ENCODE results near the gene KIR3DL2.
"Not testable (repeated sequence)": the region's sequence is repeated elsewhere in the genome, so short reads cannot be mapped to it uniquely, and the experiment has no call there.

DNA sequence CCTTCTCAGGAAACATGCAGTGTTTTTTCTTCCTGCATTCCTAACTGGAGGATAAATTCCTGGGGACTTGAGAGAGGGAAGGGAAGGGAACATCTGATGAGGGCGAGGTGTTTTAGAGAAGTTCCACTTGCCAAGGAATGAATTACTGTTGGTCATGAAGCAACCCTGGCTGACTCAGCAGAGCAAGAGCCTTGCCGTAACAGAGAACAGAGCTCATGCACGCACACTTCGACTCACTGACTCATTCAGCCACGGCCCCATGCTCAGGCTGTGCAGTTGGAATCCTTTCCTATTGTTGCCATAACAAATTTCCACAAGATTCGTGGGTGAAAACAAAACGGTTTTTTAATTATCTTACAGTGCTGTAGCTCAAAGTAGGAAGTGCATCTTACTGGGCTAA is 24.9 kb upstream of the KIR3DL2 start:
- TF ChIP-seq CTCF (IDR thresholded peaks at IDR 0.05; ENCODE audit: low read length); EZH2 (IDR thresholded peaks at IDR 0.05; ENCODE audit: borderline replicate concordance, low read length): not testable (repeated sequence)

Measured in OCI-LY1 (cell line).